Calu3 (cell line): ENCODE measurements around the gene APBA1. TPM values are rescaled to one million over a fixed set of nuclear protein-coding genes. Genes with fewer than 3 reads are reported as not detected.

Experiments
- Bru-seq: library from RNA; stranded (reverse); fragments of 400-500 nt; gene quantifications from one replicate; lab custom pipeline; 2021; lab: Mats Ljungman, UMichigan
- BruChase-seq, 2 experiments: library from RNA; stranded (reverse); fragments of 400-500 nt; gene quantifications; one replicate each; lab custom pipeline; 2021; lab: Mats Ljungman, UMichigan
- BruUV-seq: library from RNA; stranded (reverse); fragments of 400-500 nt; replicated peaks from 2 replicates; lab custom pipeline; 2021; lab: Mats Ljungman, UMichigan
- CTCF ChIA-PET: fragments of 300-600 bp; sonication (Branson Sonifier 250); formaldehyde crosslinking; loops from one replicate; lab custom pipeline; 2022; ENCODE audit warnings: antibody characterized with exemption; lab: Charles Lee
- DNase-seq: peaks from one replicate; pipeline ENCODE4 v3.0.0; 2022
- H3K27ac Mint-ChIP-seq: one replicate; pipeline ENCODE4 v1.8.0; 2022; ENCODE audit warnings: mixed read lengths; ENCODE audit not compliant: unreplicated experiment
- H3K27me3 Mint-ChIP-seq: one replicate; pipeline ENCODE4 v1.8.0; 2022; ENCODE audit warnings: mixed read lengths; ENCODE audit not compliant: unreplicated experiment
- H3K36me3 Mint-ChIP-seq: one replicate; pipeline ENCODE4 v1.8.0; 2022; ENCODE audit warnings: mild to moderate bottlenecking, moderate library complexity, mixed read lengths; ENCODE audit not compliant: insufficient read depth, unreplicated experiment
- H3K4me1 Mint-ChIP-seq: one replicate; pipeline ENCODE4 v1.8.0; 2022; ENCODE audit warnings: mild to moderate bottlenecking, low read depth, mixed read lengths; ENCODE audit not compliant: unreplicated experiment
- H3K4me3 Mint-ChIP-seq: one replicate; pipeline ENCODE4 v1.8.0; 2022; ENCODE audit warnings: mild to moderate bottlenecking, low read depth, moderate library complexity, mixed read lengths; ENCODE audit not compliant: unreplicated experiment
- H3K9me3 Mint-ChIP-seq: one replicate; pipeline ENCODE4 v1.8.0; 2022; ENCODE audit warnings: low read depth, mixed read lengths; ENCODE audit not compliant: unreplicated experiment
- intact Hi-C: fragments of 100-400 bp; cut with micrococcal nuclease; formaldehyde crosslinking; loops from one replicate; pipeline ENCODE4 v1.10.0; 2022; ENCODE audit not compliant: unreplicated experiment
- long read RNA-seq: library from polyadenylated mRNA; stranded (forward); transcript quantifications from one replicate; pipeline ENCODE4 v2.0.0, GENCODE V29; 2022
- total RNA-seq: library from RNA; stranded (reverse); gene quantifications from 2 replicates; pipeline ENCODE4 v1.2.3, GENCODE V29; 2022
- TF ChIP-seq, protein P1 (sequence below): fragments of 200-600 bp; IDR thresholded peaks from one replicate; pipeline ENCODE4 v1.8.0; 2022; ENCODE audit warnings: antibody characterized with exemption; ENCODE audit not compliant: unreplicated experiment

Gene APBA1
- total RNA-seq (4.4 and 6.7 TPM in 2 replicates), Bru-seq, nascent RNA (percentile 46 among the genes with signal in this experiment), BruChase-seq, experiment 1, labeled RNA remaining after a 6-hour chase (percentile 44 among the genes with signal in this experiment), BruChase-seq, experiment 2, labeled RNA remaining after a 2-hour chase (percentile 42 among the genes with signal in this experiment)
- long read RNA-seq, partial matches to known transcripts = 0 of 3 reads
- long read RNA-seq, other reads (novel, unspliced or antisense) = 3 of 3 reads

- H3K36me3 Mint-ChIP-seq = peaks cover 14% of the 10 kb centered on the region
- H3K9me3 Mint-ChIP-seq = no peaks in the 10 kb centered on the region
- TF ChIP-seq, protein P1, sequence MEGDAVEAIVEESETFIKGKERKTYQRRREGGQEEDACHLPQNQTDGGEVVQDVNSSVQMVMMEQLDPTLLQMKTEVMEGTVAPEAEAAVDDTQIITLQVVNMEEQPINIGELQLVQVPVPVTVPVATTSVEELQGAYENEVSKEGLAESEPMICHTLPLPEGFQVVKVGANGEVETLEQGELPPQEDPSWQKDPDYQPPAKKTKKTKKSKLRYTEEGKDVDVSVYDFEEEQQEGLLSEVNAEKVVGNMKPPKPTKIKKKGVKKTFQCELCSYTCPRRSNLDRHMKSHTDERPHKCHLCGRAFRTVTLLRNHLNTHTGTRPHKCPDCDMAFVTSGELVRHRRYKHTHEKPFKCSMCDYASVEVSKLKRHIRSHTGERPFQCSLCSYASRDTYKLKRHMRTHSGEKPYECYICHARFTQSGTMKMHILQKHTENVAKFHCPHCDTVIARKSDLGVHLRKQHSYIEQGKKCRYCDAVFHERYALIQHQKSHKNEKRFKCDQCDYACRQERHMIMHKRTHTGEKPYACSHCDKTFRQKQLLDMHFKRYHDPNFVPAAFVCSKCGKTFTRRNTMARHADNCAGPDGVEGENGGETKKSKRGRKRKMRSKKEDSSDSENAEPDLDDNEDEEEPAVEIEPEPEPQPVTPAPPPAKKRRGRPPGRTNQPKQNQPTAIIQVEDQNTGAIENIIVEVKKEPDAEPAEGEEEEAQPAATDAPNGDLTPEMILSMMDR = no peak
- intact Hi-C loops = loop anchor here (5.0 to 10.0 kb wide), 4 partner anchors 117 to 243 kb away; no protein-coding TSS in a partner anchor
- DNase-seq = peak; percentile 45
- CTCF ChIA-PET = interaction anchor here (0.6 to 2.2 kb wide), 2 partner anchors 13 to 250 kb away, joined by 4 to 9 read pairs; no protein-coding TSS in a partner anchor
- BruUV-seq = no TSS peak
- H3K4me1 Mint-ChIP-seq = peaks cover 18% of the 10 kb centered on the region
- peak within 1 kb of the TSS; percentile 30 for H3K27ac Mint-ChIP-seq
- no peaks in the 10 kb centered on the region for H3K27me3 Mint-ChIP-seq
- peak within 1 kb of the TSS; percentile 82 for H3K4me3 Mint-ChIP-seq
These were observed at the start of gene APBA1 for GRCh38 chr9:69671879-69672595. Gene APBA1 (minus strand): TSS chr9:69672371.

GRCh38 chr9:69719983-69720382, 47.8 kb upstream of the APBA1 start:
- BruUV-seq = no TSS peak
- Mint-ChIP-seq H3K4me1 (no peaks in the 10 kb centered on the region), H3K36me3 (peaks cover 12% of the 10 kb centered on the region), H3K4me3 (no peak overlapping the region), H3K9me3 (no peaks in the 10 kb centered on the region), H3K27me3 (no peaks in the 10 kb centered on the region), H3K27ac (peak overlapping the region; percentile 56)
- CTCF ChIA-PET = interaction anchor here (0.6 kb wide), 1 partner anchor 100 kb away, joined by 8 read pairs; no protein-coding TSS in a partner anchor
- intact Hi-C loops = no loop called here
- no peak for DNase-seq
- TF ChIP-seq, protein P1 = no peak

DNA sequence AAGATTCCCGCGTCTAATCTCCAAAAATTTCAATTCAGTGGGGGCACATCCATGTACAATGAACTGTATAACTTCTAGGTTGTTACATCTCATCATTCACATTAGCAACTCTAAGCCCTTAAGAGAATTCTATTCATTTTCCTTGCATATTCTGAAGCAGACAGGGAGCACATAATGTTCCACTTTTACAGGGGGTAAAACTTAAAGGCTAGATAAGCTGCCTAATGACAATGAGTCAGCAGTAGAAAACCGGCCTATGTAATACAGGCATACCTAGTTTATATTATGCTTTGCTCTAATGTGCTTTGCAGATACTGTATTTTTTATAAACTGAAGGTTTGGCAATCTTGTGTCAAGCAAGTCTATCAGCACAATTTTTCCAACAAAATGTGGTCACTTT, 47.2 kb upstream of the APBA1 start:
- BruUV-seq = no TSS peak
- H3K27ac Mint-ChIP-seq = no peak overlapping the region
- peaks cover 12% of the 10 kb centered on the region for H3K36me3 Mint-ChIP-seq
- TF ChIP-seq, protein P1 = no peak
- no peaks in the 10 kb centered on the region for H3K9me3 Mint-ChIP-seq
- H3K4me1 Mint-ChIP-seq = no peaks in the 10 kb centered on the region
- CTCF ChIA-PET = no interaction called here
- intact Hi-C loops = no loop called here
- DNase-seq = no peak
- no peak overlapping the region for H3K4me3 Mint-ChIP-seq
- H3K27me3 Mint-ChIP-seq = no peaks in the 10 kb centered on the region

DNA sequence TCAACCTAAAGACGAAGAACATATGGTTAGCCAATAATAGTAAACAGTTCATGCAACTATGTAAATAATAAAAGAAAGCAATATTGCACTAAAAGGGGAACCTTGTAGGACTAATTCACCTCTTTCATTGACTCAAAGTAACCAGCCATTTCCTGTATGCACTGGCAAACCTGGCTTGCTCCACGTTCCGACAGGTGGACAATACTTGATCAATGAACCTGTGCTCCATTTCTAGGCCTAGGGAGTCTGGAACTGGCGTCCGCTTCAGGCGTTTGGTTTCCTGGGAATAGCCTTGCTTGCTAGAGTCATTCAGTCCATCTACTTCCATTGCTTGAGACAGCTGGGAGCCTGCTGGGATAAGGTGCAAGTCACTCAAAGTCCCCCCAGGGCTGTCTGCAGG, 46.0 kb upstream of the APBA1 start:
- TF ChIP-seq, protein P1 = no peak
- Mint-ChIP-seq H3K27ac (no peak overlapping the region), H3K27me3 (no peaks in the 10 kb centered on the region), H3K9me3 (no peaks in the 10 kb centered on the region), H3K4me1 (no peaks in the 10 kb centered on the region), H3K36me3 (peaks cover 12% of the 10 kb centered on the region), H3K4me3 (no peak overlapping the region)
- CTCF ChIA-PET = no interaction called here
- no TSS peak for BruUV-seq
- intact Hi-C loops = no loop called here
- DNase-seq = no peak
